Kidney tubule cell (primary cell): ENCODE measurements around the gene BHMT.

ENCODE experiments used
- DNase-seq: peaks from one replicate; pipeline ENCODE4 v3.0.0-alpha.2; 2018; ENCODE audit warnings: low spot score

BHMT gene

DNA sequence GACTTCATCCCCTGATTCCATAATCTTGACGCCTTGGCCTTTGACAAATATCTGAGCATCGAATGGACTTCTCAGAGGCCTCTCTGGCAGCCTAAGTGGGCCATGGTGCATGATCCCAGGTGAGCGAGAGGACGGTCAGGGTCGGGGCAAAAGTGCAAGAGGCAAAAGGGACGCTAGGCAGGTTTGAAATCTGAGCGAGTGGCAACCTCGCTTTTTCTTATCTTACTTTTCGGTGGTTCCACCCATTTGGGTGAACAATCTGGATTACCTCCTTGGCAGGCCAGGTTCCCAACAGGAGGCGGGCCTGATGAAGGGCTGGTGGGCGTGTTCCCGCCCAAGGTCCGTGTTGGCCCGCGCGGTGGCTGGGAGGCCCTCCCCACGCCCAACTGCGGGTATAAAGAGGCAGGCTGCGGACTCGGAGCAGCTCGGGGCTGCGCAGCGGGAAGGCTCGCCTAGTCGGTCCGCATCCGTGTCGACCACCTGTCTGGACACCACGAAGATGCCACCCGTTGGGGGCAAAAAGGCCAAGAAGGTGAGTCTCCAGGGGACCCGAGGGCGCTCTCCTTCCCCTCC, at the start of gene BHMT:
Gene BHMT (plus strand): TSS at position 423 of the 573 bp plus-strand sequence. CDS start 77 bp downstream, at position 500.
- peak; percentile 39 for DNase-seq

- peak; percentile 47 for DNase-seq
These were observed 49.2 kb upstream of the BHMT start for GRCh38 chr5:79062436-79062835.

- peak; percentile 76 for DNase-seq
These were observed 41.9 kb upstream of the BHMT start, which contains the start of the genes BHMT2 and DMGDH for GRCh38 chr5:79069488-79070349. Gene BHMT2 (plus strand): TSS chr5:79069767. CDS start chr5:79069783, 16 bp downstream. Gene DMGDH (minus strand): TSS chr5:79069674. CDS start chr5:79069620, 54 bp downstream.

- peak; percentile 48 for DNase-seq
These were observed 41.3 kb upstream of the BHMT start for GRCh38 chr5:79070350-79070667.

GRCh38 chr5:79074641-79075040, 37.0 kb upstream of the BHMT start:
- DNase-seq, result peak; percentile 90

DNA sequence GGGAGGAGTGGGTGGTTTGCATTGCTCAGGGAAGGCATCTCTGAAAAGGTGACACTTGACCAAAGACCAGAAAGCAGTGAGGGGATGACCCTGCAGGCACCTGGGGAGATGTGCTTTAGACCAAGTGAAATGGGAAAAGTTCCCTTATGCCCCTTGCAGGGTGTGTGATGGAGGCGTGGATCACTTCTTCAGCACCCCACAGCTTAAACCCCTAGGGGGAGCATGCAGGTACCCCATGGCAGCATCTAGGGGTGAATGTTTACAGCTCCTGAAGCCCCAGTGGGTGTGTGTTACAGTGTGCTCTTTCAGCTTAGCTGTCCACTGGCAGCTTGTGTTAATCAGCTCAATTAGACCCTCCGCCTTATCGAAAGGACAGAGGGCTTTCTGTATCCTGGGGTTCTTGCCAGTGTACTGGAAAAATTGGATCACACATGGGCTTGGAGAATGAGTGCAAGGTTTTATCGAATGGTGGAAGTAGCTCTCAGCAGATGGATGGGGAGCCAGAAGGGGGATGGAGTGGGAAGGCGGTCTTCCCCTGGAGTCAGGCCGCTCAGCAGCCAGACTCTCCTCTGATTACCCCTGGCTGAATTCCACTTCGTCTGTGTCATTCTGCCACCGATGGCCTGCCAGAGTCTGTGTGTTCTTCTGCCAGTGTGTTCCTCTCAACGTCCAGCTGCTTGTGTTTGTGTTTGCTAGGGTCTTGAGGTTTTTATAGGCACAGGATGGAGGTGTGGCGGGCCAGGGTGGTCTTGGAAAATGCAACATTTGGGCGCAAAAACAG, 35.8 kb upstream of the BHMT start:
- DNase-seq, result peak; percentile 57

DNA sequence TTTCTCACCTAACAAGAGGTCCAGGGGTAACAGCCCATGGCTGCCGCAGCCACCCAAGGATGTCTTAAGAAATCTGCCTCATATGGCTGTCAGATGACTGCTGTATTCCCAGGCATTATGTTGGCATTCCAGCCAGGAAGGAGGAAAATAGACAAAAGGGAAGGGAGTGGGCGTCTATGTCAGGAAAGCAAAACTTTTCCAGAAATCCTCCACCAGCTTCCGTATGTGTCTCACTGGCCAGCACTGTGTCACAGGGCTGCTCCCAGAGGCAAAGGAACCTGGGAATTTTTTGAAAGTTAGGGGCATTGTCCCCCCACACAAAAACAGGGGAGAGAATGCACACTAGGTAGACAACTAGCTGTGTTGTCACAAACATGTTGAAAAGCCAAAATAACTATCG, 34.8 kb upstream of the BHMT start:
- peak; percentile 20 for DNase-seq

GRCh38 chr5:79077680-79078365, 33.8 kb upstream of the BHMT start:
- peak; percentile 84 for DNase-seq

GRCh38 chr5:79080804-79081203, 30.8 kb upstream of the BHMT start:
- DNase-seq, result no peak

DNA sequence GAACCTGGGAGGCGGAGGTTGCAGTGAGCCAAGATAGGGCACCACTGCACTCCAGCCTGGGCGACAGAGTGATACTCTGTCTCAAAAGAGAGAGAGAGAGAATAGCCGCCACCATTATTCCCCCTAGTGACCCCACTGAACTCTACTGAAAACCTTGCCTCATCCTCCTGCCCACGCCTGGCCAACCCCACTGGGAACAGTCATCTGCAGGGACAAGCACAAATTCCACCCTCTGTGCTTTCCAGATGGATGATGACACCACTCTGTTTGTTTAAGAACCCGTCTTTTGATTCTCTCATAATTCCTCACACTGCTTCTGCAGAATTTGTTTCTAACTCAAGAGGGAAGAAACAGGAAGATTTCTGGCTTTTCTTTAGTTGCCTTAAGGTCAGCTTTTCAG, 29.8 kb upstream of the BHMT start:
- peak; percentile 24 for DNase-seq

- no peak for DNase-seq
These were observed 25.5 kb upstream of the BHMT start for GRCh38 chr5:79086116-79086515.

DNA sequence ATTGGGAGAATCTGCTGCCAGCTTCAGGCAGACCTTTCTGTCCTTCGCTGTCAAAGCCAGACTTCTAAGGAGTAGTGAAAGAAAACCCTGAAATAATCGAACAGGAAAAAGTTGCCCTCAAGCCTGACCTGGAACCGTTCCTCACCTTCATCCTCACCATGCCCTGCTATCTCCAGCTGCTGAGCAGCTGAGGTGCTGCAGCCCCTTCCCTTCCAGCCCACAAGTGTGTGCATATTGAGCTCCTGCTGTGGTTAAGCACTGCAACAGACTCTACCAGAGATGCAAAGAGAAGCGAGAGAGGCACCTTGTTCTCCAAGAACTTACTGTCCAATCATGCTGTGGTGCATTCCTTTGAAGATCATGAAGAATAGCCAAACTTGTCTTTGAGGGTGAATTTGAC, 23.1 kb upstream of the BHMT start:
- DNase-seq, result no peak

GRCh38 chr5:79091064-79091463, 20.5 kb upstream of the BHMT start:
- DNase-seq, result no peak

DNA sequence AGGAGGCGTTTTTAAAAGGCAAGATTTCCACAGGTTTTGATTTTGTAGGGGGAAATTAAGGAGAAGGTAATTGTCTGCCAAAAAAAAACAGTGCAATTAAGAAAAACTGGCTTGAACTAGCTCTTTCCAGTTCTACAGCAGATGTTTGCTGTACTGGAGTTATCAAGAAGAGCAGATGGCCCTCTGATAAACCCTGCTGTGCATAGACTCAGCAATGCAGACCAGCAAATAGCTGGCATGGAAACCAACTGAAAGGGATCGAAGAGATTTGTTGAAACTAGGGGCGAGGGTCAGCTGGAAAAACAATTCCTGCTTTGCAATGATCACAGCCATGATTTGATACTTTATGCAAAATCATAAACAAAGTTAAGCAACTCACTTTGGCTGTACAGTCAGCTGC, 17.8 kb upstream of the BHMT start:
- DNase-seq, result no peak

GRCh38 chr5:79105868-79106267, 5.7 kb upstream of the BHMT start:
- no peak for DNase-seq

DNA sequence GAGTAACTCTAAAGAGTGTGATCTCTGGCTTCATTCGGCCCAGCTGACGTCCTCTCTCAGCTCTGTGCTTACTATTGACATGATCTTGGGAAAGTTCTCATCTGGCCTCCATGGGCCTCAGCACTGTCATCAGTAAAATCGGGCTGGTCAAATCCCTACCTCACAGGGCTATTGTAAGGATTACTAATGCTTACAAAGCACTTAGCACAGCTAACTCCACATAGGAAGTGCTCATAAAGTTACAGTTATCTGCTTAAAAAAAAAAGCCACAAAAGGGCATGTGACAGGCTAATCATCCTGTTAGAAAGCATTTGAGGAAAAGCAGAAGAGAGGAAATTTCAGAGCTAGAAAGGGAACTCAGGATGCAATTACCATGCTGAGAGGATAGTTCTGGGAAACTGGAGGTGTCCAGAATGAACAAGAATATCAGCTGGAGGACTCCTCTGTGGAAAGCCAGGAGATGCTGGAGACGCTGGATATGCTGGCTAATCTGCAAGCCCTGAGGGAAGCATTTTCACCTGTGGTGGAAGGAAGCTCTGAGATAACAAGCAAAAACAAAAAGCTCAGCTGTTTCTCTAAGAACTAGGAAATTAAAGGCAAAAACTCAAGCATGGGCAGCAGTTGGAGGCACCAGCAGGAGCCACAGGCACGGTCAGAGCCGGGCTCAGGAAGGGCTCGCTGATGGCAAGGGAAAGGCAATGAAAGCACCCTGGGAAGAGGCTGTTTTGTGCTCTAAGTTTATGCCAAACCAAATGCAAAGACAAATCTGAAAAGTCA, 4.4 kb upstream of the BHMT start:
- peak; percentile 71 for DNase-seq

DNA sequence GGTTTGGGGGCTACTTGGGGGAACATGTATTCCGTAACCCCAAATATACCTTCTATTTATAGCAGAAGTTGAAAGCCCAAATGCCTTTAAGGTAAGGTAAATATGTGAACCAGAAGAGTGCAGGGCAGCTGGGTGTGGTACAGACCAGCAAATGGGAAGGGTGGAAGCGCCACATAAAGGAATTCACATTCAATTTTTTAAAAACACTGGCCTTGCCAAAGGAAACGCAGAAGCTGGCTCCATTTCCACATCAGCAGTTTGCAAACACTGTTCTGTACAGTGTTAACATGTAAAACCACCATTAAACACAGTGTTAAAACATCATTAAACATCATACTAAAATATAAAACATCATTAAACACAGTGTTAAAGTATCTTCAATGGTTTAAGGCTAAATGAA, 3.5 kb upstream of the BHMT start:
- no peak for DNase-seq

DNA sequence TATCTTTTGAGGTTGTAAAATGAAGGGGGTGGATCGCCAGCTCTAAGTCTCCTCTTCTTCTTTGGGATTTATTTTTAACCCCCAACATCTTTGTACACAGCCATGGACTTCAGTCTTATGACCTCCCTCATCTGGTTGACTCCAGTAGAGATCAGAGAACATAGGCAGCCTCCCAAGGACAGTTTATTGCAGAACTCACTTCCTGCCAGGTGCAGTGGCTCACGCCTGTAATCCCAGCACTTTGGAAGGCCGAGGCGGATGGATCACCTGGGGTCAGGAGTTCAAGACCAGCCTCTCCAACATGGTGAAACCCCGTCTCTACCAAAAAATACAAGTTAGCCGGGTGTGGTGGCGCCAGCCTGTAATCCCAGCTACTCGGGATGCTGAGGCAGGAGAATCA, 2.8 kb upstream of the BHMT start:
- DNase-seq, result no peak

GRCh38 chr5:79109527-79110492, 1.8 kb upstream of the BHMT start:
- DNase-seq, result peak; percentile 47
